ENCODE results near the gene TMEM141. TPM values are rescaled to one million over a fixed set of nuclear protein-coding genes. Genes with fewer than 3 reads are reported as not detected.
"Not testable (repeated sequence)": the region's sequence is repeated elsewhere in the genome, so short reads cannot be mapped to it uniquely, and the experiment has no call there.

TMEM141 gene
- polyA plus RNA-seq, 4 donors: 68.8 to 101 (median 78.3) TPM

DNA sequence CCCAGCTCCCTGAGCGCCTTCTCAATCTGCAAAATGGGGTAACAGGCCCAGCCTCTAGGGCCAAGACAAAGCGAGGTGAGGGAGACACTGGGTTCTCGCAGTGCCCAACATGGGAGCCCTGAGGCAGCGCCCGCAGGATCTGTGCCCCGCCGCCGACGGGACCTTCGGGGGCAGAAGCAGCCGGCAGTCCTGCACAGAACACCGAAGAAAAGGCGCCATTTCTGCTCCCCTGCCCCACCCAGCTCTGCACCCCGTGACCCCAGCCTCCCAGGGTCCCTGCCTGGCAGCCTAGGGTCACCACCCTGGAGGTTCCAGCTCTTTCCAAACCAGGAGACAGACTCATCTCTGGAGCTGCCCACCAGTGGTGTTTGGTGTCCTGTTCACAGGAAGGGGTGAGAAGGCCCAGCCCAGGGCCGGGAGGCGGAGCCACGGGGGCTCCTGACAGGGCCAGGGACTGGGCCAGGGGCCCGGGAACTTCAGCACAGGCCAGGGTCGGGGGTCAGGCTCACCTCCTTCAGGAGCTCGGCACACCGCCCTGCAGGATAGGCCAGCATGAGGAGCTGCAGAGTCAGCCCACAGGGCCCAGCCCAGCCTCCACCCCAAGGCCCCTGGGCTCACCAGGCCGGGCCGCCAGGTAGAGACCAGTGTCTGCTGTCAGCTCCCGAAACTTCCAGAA, 36.4 kb upstream of the TMEM141 start:
- DNase-seq (ENCODE audit: low read depth in 4 of 4, low spot score in 2 of 4): no peak

DNA sequence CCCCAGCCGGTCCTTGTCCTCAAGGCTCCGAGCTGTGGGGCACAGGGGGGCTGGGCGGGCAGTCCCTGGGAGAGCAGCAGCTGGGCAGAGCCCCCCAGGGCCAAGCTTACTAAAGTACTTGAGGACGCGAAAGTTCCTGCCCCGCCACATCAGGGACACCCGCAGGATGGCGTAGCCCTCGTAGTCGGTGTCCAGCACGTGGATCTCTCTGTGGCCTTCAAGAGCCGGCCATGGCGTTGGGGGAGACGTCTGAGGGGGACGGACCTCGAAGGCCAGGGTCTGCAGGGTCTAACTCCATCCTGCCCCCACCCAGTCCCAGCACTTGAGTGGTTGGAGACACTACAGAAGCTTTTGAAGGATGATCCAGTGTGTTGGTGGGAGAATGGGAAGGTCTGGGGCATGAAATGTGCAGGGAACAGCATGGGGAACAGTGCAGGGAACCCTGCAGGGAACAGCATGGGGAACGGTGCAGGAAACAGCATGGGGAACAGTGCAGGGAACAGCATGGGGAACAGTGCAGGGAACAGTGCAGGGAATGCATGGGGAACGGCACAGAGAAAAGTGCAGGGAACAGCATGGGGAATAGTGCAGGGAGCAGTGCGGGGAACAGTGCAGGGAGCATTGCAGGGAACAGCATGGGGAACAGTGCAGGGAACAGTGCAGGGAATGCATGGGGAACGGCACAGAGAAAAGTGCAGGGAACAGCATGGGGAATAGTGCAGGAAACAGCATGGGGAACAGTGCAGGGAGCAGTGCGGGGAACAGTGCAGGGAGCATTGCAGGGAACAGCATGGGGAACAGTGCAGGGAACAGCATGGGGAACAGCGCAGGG, 35.6 kb upstream of the TMEM141 start:
- DNase-seq (ENCODE audit: low read depth in 4 of 4, low spot score in 2 of 4): not testable (repeated sequence)

DNA sequence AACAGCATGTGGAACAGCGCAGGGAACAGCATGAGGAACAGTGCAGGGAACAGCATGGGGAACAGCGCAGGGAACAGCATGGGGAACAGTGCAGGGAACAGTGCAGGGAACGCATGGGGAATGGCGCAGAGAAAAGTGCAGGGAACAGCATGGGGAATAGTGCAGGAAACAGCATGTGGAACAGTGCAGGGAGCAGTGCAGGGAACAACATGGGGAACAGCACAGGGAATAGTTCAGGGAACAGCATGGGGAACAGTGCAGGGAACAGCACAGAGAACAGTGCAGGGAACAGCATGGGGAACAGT, 35.1 kb upstream of the TMEM141 start:
- no peak for DNase-seq (ENCODE audit: low read depth in 4 of 4, low spot score in 2 of 4)

DNA sequence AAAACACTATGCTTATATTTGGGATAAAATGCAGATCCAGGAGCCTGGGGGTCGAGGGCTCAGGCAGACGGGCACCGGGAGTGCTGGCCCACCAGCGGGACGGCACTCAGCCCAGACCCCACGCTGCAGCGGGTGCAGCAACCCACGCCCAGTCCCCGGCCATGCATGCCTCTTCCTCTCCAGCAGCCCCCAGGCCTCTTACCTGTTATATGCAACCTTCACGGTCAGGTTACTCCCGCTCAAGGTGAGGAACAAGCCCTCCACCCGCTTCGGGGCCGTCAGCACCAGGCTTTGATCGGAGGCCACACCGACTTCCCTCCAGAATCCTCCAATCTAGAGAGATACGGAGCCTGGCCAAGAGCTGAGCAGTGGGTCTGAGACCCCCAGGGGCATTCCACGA, 34.3 kb upstream of the TMEM141 start:
- DNase-seq (ENCODE audit: low read depth in 4 of 4, low spot score in 2 of 4): no peak

DNA sequence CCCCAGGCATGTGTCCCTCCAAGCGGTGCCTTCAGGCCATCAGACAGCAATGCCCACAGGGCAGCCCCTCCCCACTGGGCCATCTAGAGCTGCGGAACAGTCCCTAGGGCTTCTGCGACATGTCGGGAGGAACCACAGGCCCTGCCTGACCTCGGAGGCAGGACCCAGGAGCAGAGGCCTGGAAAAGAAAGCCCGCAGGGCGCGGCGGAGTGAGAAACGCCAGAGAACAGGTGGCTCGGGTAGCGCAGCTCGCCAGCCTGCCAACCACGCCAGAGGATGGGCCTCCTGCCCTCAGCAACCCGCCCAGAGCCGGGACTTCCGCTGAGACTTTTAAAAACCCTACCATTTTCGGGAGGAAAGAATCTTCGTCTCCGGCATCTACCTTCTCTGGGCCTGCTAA, 33.8 kb upstream of the TMEM141 start:
- no peak for DNase-seq (ENCODE audit: low read depth in 4 of 4, low spot score in 2 of 4)

DNA sequence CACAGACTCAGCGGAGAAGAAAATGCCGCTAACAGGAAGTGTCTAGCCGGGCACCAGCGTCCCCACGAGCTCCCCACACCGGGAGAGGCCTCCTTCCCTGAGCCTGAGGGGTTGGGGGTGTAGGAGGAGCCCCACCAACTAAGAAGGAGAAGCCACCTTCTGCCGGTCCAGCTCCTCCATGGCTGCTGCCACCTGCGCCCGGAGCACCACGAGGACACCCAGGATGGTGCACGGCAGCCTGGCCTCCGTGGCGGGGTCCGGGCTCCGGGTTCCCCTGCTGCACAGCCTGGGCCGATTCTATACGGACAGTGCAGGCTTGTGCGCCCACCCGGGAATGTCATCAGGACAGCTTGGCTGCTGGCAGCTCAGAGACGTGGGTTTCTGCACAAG, 33.4 kb upstream of the TMEM141 start:
- DNase-seq (ENCODE audit: low read depth in 4 of 4, low spot score in 2 of 4): no peak

DNA sequence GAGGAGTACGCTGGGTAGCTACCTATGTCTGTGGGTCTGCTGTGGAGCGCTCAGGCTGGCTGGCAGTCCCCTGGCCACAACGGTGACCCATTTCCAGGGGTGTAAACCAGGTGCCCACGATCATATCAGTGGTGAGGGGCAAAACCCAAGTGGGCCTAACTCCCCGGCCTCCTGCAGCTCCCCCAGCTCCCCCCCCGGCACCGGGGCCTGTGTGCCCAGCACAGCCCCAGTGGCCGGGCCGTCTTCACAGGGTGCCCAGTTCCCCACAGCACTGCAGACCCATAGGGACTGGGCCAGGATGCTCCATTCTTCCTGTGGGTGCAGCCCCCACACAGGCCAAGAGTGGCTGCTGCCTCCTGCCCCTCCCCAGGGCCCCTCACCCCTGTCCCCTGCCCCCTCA, 32.1 kb upstream of the TMEM141 start:
- no peak for DNase-seq (ENCODE audit: low read depth in 4 of 4, low spot score in 2 of 4)

DNA sequence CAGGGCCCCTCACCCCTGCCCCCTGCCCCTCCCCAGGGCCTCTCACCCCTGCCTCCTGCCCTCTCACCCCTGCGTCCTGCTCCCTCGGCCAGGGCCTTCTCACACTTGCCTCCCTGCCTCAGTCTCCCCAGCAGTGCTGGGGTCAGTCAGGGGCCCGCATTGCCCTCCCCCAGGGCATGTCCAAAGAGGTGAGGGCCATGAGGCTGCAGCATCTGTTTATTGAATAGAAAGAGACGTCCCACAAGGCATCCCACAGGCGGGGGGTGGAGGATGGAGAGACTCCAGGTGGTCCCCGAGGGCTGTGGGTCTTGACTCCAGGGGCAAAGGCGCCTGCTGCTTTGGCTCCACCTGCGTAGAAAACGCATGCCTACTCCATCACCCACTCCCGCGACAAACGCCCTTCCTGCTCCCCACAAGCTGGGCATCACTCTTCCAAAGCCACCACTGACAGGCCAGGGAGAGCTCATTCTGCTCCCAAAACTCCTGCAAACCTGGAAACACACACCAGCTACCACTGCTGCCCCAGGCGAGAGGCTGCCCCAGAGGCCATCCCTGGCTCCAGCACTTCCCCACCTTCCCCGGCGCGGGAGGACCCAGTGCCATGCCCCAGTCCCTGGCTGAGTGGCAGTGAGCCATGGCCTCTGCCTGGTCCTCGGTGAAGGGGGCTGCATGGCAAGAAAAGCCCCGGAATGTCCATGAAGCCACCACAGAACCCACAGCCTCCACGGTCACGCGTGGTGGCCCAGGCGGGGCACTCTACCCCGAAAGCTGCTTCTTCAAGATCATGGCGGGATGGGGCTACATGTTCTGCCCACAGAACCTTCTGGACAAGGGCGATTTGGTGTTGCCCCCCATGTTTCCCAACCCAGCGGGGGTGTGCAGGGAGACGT, 31.5 kb upstream of the TMEM141 start:
- DNase-seq (ENCODE audit: low read depth in 4 of 4, low spot score in 2 of 4): no peak

DNA sequence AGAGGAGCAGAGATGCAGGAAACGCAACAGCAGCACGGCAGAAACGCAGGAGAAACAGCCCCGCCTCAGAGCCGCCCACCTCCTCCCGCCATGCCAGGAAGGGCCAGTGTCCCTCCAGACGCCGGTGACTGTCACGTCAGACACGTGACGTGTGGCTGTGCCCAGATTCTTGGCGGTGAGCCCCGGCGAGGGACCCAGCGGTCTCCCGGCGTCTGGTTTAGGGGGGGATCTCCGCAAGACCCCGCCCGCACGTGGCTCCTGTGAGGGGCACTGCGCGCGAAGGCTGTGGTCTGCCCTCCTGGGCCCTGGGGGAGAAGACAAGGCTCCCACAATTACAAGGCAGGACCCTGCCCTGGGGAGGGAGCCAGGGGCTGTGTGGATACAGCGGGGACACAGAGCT, 30.7 kb upstream of the TMEM141 start:
- no peak for DNase-seq (ENCODE audit: low read depth in 4 of 4, low spot score in 2 of 4)

DNA sequence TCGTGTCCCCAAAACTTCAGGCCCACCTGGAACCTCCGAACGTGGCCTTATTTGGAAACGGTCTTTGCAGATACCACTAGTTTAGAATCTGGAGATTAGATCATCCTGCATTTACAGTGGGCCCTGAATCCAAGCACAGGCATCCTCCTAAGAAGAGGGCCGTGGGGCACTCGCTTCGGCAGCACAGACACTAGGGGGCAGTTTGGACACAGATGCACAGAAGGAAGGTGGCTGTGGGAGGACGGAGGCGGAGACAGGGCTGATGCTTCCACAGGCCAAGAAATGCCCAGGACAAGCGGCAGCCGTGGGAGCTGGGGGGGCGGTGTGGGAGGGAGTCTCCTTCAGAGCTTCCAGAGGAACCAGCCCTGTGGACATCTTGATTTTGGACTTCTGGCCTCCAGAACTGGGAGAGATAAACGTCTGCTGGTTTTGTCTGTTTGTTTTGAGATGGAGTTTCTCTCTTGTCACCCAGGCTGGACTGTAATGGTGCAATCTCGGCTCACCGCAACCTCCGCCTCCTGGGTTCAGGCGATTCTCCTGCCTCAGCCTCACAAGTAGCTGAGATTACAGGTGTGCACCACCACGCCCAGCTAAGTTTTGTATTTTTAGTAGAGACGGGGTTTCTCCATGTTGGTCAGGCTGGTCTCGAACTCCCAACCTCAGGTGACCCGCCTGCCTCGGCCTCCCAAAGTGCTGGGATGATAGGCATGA, 30.2 kb upstream of the TMEM141 start:
- DNase-seq (ENCODE audit: low read depth in 4 of 4, low spot score in 2 of 4): not testable (repeated sequence)

DNA sequence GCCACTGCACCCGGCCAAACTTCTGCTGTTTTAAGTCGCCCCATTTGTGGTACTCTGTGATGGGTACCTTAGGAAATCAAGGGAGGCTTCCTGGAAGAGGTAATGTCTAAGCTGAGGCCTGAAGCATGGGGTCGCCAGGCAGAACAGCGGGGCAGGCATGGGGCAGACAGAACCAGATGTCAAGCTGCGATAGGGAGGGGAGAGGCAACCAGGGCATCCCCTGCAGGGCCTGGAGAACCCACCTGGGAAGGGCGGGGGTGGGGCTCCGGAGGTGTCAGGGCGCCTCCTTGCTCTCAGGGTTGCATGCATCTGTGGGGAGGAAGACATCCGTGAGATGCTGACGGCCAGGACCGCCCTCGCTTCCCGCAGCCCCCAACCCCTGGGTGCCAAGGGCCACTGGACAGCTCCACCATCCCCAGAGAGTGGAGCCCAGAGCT, 29.6 kb upstream of the TMEM141 start:
- no peak for DNase-seq (ENCODE audit: low read depth in 4 of 4, low spot score in 2 of 4)

DNA sequence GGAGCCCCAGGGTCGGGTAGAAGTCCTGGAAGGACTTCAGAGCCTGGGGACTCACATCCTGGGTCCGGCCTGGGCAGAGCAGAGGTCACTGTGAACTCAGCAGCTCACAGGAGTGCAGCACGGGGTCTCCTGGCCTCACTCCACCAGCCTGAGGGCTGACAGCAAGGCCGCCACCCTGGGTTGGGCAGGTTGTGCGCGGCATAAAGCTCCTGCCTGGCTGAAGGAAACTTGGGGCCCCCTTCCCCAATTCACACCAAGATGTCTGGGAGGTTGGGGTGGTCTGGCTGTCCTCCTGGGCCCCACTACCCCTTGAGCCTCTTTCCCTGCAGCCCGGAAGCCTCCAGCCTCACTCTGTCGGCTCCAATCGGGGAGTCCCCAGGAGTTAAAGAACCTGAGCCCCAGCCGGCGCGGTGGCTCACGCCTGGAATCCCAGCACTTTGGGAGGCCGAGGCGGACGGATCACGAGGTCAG, 28.9 kb upstream of the TMEM141 start:
- no peak for DNase-seq (ENCODE audit: low read depth in 4 of 4, low spot score in 2 of 4)

DNA sequence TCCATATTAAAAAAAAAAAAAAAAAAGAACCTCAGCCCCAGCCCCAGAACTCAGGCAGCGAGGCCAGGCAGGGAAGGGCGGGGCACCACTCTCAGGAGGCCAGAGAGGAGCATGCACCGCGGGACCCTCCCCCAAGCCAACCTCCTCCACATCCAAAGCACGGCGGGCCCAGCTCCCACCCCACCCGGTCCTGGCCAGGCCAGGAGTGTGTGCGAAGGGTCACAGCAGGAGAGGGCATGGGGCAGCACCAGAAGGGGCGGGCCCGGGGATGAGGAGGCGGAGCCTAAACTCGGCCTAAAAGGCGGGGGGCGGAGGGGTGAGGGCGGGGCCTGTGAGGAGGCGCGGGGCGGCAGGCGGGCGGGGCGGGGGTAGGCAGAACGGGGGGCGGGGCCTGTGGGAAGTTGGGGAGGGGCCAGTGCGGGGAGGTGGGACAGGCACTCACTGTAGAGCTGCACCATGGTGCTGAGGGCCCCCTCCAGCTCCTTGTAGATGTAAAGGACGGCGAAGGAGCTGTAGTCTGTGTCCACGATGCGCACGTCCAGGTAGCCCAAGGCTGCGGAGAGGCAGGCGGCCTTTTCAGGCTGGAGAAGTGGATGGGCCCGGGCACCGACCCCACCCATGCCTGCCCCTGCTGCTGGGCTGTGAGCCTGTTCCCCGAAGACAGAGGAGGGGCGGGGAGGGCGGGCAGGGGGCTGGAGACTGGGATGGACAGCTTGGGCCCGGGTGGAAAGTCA, 28.1 kb upstream of the TMEM141 start:
- DNase-seq (ENCODE audit: low read depth in 4 of 4, low spot score in 2 of 4): no peak

DNA sequence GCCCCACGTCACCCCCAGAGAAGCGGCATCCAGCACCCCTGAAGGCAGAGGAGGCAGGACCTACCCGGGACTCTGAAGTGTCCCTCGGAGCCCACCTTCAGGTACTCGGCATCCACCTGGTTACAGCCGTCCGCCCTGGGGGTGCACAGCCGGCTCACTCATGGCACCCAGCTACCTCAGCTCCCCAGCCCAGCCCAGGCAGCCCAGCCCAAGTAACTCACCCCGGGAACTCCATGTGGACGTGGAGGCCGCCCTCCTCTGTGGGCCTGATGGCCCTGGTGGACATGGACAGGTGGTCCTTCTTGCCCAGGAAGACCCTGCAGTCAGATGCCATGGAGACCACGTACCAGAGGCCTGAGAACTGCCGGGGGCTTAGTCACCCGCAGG, 27.5 kb upstream of the TMEM141 start:
- DNase-seq (ENCODE audit: low read depth in 4 of 4, low spot score in 2 of 4): no peak

DNA sequence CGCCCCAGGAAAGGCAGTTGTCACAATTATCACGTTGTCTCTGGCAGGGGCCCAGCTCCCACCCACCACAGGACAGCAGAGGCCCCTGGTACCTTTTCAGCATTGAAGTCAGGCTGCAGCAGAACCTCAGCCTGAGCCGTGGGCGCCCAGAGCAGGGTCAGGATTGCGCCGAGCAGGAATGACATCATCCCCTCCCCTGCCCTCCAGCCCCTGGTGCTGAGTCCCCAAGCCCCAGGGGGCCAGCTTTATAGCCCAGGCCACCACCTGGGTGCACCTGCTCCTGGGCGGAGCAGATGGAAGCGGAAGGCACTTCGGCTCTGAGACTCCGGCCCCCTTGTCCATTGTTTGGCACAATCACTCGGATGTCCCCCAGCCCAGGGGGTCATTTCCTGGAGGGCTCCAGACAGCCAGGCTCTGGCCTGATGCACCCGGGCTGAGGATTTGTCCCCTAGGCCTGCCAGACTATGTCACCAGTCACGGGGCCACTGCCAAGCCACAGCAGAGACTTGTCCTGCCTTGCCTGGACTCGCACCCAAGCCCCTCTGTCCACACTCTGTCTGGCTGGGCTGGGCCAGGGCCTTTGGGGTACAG, 26.7 kb upstream of the TMEM141 start, which contains the start of gene LCN15:
Gene LCN15, minus strand, starts transcription at position 218 of the 591 bp plus-strand sequence. Its CDS starts 30 bp downstream, at position 188.
- no peak for DNase-seq (ENCODE audit: low read depth in 4 of 4, low spot score in 2 of 4)

DNA sequence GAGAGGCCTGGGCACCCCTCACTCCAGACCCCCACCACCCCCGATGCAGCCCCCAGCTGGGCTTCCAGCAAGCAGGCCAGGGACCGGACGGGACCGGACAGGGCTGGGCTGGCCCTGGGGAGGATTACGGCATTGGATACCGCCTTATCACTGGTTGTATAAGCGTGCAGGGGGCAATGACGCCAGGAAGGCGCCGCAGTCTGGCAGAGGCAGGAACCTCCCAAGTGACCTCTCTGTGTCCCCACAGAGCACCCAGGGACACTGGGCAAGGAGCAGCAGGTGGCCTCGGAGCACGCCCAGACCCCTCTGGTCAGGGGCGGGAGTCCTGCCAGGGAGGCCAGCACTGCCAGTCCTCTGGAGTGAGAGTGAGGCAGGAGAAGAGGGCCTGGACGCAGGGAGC, 26.1 kb upstream of the TMEM141 start:
- no peak for DNase-seq (ENCODE audit: low read depth in 4 of 4, low spot score in 2 of 4)

DNA sequence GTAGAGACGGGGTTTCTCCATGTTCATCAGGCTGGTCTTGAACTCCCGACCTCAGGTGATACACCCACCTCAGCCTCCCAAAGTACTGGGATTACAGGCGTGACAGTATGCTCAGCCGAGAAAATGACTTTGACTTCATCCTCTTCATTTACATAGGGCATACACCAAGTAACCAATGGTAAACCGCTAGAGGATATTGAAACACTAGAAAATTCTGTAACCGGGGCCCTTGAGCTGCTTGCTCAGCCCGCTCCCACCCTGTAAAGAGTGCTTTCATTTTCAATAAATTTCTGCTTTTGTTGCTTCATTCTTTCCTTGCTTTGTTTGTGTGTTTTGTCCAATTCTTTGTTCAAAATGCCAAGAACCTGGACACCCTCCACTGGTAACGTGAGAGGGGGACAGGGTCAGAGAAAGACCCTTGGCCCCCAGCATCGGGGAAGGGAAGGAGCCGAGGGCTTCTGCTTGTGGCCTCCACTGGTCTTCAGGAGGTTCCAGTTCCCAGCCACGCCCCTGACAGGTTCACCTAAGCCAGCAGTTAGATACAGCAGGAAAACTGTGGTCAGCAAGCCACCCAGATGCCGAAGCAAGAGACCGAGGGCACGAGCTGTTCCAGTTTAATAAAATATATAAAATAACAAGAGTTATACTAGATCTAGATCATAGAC, 25.3 kb upstream of the TMEM141 start:
- not testable (repeated sequence) for DNase-seq (ENCODE audit: low read depth in 4 of 4, low spot score in 2 of 4)

DNA sequence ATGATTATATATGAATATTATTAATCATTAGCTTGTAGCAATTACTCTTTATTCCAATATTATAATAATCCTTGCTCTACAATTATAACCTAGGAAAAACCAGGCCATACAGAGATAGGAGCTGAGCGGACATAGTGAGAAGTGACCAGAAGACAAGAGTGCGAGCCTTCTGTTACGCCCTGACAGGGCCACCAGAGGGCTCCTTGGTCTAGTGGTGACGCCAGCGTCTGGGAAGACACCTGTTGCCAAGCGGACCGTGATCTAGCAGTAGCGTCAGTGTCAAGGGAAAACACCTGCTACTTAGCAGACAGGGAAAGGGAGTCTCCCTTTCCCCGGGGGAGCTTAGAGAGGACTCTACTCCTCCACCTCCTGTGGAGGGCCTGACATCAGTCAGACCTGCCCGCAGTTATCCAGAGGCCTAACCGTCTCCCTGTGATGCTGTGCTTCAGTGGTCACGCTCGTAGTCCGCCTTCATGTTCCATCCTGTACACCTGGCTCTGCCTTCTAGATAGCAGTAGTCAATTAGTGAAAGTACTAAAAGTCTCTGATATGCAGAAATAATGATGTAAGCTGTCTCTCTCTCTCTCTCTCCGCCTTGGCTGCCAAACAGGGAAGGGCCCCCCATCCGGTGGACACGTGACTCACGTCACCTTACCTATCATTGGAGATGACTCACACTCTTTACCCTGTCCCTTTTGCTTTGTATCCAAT, 24.6 kb upstream of the TMEM141 start:
- not testable (repeated sequence) for DNase-seq (ENCODE audit: low read depth in 4 of 4, low spot score in 2 of 4)

All from left renal cortex interstitium (tissue), 4 donors.